VCaP (cell line): ENCODE measurements around the gene TMEM201.

Experiments used
- H3K27ac ChIP-seq: fragments of 450-650 bp; 2 replicates; pipeline ENCODE4 v1.5.1; 2017
- CTCF ChIP-seq: fragments of 450-650 bp; conservative IDR thresholded peaks from 2 replicates; pipeline ENCODE4 v1.5.1; 2017; ENCODE audit warnings: mild to moderate bottlenecking, moderate library complexity

The TMEM201 gene

DNA sequence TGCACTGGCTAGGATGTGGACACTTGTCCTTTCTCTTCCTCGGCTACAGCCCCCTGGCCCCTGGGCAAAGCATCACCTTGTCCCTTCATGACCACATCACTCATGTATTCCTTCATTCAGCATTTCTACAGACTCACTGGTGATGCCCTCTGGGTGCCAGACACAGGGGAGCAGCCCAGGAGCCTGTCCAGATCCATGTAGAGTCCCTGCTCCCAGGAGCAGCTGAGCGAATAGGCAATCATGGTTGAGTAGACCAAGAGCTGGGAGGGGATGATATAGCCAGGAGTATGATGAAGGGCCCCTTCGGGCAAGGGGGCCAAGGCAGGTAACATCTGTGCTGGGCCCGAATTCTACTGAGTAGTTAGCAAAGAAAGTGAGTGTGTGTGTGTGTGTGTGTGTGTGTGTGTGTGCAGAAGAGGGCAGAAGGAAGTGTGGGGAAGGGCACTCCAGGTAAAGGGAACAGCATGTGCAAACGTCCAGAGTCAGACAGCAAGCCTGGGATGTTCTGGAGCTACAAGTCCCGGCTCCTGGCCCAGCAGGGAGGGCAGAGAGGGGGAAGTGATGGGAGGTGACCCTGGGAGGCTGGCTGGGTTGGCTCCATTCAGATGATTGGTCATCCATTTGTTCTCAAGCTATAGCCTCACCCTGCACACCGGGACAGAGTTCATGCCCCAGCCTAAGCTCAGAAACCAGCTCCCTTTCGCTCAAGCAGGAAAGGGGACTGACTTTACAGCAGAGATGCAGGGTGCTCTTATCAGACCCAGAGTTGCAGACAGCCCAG is 41.8 kb downstream of the TMEM201 start:
- TF ChIP-seq CTCF: no peak
- H3K27ac ChIP-seq: no peak overlapping the region

- no peak for TF ChIP-seq CTCF
- no peak overlapping the region for H3K27ac ChIP-seq
Measured at GRCh38 chr1:9631613-9632012, 42.9 kb downstream of the TMEM201 start.

GRCh38 chr1:9633493-9633892 is 44.8 kb downstream of the TMEM201 start:
- TF ChIP-seq CTCF: no peak
- H3K27ac ChIP-seq: no peak overlapping the region

- H3K27ac ChIP-seq: no peak overlapping the region
- no peak for TF ChIP-seq CTCF
Measured at GRCh38 chr1:9634582-9634981, 45.9 kb downstream of the TMEM201 start.

GRCh38 chr1:9639227-9639626 is 50.5 kb downstream of the TMEM201 start:
- TF ChIP-seq CTCF: no peak
- no peak overlapping the region for H3K27ac ChIP-seq

GRCh38 chr1:9643351-9644256 is 54.9 kb downstream of the TMEM201 start:
- no peak overlapping the region for H3K27ac ChIP-seq
- TF ChIP-seq CTCF: no peak

DNA sequence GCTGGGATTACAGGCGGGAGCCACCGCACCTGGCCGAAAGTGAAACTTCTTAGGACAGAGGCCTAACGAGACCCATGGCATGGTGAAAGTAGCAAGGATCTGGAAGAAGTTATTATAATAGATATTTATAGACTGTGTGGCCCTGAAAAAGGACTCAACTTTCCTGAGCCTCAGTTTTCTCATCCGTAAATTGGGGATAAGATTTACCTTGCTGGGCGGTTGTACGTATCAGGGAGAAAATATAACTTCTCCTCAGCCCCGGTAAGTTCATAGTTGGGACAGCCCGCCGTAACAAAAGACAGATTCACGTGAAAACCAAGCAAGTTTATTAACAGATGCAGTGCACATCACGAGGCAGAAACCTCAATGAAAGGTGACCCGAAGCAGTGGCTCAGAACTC is 57.3 kb downstream of the TMEM201 start:
- no peak for TF ChIP-seq CTCF
- H3K27ac ChIP-seq: no peak overlapping the region
